GM19099 (cell line): Measurements from ENCODE around the gene MPRIP.

ENCODE experiments used
- POLR2A ChIP-seq: IDR thresholded peaks from 3 replicates; pipeline ENCODE4 v1.6.1; 2011; ENCODE audit warnings: low read depth; ENCODE audit not compliant: insufficient read length; ENCODE audit errors: extremely low read depth

The MPRIP gene

DNA sequence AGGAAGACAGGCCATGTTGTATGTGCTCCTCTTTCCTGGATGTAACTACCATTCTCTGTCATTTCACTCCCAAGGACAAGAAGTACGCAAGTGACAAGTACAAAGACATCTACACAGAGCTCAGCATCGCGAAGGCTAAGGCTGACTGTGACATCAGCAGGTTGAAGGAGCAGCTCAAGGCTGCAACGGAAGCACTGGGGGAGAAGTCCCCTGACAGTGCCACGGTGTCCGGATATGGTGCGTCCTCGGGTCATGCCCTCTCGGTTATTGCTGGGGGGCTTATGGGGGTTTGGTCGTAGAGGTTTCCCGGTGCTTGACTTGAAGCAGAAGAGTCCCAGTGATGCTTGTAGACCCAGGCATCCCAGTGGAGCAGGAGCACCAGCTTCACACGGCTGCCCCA lies 134.9 kb downstream of the MPRIP start:
- TF ChIP-seq POLR2A = no peak

DNA sequence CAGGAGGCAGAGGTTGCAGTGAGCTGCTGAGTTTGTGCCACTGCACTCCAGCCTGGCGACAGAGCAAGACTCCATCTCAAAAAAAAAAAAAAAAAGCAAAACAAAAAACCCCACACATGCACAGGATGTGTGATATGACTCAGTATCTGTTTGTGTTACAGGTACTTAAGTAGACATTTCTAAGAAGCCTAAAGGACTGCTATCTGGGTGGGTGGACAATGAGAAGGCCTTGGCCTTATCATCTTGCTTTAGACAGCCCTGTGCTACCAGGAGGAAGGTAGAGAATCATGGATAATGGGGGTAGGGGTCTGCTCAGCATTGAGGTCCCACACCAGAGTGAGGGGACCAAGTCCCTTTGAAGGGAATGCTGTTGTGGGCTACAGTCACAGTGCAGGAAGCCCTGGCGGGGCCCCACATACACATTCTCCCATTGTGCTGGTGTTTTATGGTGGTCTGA lies 137.1 kb downstream of the MPRIP start:
- no peak for TF ChIP-seq POLR2A

DNA sequence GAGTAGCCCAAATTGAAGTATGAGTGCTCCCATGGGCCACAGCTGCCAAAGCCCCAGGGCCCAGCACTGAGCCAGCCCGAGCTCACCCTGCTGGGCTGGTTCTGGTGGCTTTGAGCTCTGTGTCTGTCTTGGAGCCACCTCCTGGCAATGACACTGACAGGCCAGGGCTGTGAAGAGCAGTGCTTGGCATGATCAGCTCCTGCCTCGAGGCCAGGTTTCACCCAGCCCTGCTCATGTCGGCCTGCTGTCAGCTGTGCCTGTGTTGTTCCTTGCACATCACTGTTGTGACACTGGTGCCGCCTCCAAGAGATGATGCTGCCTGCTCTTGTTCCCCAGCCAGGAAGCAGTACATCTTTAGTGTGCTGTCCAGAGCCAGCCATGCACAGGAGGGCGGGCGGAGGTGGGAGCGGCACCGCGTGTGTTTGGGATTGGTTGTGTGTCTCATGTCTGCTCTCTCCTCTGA lies 137.9 kb downstream of the MPRIP start:
- TF ChIP-seq POLR2A = no peak

DNA sequence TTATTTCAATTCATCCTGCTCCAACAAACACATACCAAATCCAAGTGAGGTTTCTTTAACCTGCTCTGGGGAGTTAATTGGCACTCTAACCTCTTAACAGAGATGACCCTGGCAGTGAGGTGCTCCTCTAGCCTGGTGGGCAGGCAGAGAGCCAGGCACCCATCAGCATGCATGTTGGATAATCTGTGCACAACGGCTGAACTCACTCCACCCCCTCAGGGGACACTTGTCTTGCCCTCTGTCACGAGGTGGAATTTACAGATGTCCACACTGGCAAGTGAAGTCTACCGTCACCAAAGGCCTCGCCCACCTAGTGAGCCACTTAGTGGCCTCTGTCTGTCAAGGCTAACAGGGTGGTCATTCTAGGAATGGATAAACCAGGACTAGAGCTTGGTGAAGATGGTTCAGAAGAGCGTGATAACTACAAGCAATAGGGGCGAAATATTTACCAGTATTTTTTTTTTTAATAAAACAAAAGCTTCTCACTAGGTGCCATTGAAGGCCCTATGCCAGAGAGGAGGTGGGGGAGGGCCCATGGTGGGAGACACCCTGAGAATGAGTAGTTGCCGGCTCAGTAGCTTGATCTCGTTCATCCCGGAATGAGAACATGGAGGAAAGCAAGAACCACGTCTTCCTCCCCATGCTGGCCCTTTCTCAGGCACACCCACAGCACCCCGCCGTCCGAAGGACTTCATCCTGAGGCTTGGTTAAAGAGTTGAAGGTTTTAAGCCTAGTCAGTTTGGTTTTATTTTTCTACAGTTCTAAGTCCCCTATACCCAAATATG lies 138.7 kb downstream of the MPRIP start:
- TF ChIP-seq POLR2A = no peak

DNA sequence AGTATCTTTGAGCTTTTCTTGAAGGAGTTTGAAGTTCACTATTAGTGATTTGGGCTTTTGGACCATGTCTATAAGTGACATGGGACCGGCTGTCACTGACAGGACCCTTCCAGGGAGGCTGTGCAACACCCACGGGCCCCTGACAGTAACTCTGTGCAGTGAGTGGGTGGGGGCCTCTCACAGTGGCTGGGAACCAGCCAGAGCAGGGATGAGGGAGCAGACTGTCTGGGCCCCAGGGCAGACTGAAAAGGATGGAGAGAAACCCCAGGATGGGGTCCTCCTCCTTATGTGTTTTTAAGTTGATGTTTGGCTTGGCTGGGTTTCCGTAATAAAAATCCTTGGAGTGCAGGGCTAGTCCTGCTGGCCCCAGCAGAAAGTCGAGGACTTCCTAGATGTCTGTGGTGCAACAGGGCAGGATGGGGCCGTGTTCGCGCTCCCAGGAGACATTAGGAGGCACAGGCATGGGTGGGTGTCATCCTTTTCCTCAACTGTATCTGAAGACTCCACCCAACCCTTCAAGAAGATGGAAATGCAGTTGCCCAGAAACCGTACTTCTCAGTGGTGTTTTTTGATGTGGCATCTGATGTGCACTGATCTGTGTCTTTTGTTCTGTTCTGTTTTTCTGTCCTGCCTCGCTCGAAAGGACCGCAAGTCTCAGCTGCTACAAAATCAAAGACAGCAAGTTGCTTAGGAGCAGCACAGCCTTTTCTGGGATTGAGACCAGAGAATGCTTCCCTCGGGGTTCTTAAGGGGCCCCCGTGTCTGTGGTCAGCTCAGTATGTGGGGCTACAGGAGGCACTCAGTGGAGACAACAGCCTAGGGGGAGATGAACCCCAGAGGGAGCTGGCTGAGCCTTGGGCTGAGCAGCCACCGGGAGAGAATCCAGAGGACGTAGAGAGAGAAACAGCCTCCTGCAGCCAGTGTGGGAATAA lies 139.7 kb downstream of the MPRIP start:
- TF ChIP-seq POLR2A = no peak

DNA sequence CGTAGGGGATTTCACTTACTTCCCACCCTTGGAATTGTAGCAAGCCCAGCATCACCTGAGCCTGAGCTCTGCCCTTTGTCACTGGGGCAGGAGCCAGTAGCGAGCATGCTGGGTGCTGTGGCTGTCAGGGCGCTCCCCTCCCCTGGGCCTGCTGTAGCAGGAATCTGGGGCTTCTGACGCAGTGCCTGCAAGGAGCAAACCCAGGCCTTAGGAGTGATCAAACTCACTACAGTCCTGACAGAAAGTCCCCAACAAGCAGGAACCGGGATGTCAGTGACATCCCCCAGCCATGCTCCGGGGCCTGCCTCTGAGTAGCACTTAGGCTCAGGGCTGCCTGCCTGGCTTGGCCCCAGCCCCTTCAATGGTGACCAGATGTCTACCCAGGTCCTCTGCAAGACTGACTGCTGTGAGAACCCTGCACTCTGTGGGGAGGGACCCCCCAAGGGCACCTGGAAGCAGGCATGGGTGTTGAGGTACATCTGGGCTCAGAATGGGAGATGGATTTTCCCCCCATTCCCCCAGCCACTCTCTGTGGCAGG lies 140.4 kb downstream of the MPRIP start:
- no peak for TF ChIP-seq POLR2A

DNA sequence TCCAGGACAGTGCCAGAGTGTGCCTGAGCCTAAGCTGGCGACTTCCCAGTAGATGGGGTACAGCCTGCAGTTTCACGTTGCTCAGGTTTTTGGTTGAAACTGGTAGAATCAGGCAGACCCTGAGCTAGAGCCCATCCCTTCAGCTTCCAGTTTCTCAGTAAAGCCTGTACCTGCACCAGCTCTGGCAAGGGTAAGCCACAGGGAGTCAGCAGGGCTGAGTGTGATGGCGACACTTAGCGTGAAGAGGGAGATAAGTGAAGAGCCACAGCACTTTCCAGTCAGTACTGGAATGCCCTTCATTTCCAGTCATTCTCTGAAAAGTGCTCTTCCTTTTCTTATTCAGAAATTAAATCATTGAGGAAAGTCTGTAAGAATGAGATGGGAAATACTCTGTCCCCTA lies 141.5 kb downstream of the MPRIP start:
- TF ChIP-seq POLR2A = no peak

DNA sequence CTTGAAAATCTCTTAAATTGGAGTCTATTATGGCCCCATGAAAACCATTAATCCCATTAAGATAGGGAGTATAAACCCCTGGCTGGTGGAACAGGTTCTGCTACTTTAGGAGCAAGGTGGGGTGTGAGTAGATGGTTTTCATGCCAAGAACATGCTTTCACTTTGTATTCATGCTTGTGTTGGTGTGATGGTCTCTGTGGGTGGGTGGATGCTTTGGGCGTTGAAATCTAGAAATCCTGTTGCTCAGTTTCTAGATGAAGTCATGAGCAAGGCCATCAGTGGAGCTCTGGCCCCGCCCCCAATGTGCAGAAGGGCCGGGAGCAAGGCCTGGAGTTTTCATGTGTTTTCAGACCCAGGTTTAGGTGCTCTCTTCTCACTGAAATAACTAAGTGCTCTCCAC lies 143.8 kb downstream of the MPRIP start:
- no peak for TF ChIP-seq POLR2A

DNA sequence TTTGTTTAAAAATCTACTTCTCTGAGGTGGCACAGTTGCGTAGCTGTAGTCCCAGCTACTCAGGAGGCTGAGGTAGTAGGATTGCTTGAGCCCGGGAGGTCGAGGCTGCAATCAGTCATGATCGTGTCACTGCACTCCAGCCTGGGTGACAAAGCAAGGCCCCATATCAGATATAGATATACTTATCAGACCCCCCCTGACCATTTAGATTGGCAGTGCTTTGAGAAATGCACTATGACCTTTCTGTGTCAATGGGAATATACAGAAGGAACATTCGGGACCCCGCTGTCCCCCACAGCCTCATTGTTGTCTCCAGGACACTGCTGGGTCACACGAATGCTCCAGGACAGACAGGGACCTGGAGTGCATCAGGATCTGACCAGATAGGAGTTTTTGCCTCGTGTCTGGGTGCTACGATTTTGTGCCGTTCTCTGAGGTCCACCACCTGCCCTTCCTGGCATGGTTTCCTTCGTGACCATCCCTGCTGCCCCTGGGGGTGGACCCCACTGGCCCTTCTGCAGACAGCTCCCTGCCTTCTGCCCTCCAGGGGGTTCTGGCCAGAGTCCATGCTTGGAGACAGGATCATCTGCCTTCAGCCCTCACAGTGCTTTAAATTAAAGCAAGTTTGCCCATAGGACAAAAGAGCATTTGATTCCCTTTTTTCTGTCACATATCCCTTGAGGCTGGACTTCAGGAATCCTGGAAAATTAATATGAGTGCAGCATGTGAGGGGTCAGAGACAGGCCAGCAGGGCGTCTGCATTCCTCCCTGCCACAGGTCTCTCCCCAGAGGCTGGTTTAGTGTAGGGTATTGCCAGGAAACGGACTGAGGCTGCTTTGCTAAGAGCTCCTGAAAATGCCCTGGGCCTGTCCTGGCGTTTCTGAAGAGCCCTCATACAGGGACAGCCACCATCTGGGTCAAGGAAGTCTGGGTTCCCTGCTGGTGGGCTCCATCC lies 144.6 kb downstream of the MPRIP start:
- TF ChIP-seq POLR2A = no peak

DNA sequence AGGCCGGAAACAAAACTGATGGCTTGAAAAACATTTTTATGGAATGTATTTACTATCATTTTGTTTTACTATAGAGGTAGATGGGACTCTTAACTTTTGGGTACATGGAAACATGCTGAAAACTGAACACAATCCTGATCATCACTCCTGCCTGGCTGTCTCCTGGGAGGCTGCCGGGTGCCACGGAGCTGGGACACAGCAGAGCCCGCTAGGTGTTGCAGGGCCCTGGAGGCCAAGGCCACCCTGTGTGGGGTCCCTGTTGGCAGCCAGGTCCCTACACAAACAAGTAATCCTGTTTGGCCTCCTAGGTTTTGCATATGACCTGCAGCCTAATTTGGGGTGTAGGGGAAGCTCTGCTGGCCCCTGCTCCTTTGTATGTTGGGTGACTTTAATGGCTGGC lies 146.3 kb downstream of the MPRIP start:
- no peak for TF ChIP-seq POLR2A

DNA sequence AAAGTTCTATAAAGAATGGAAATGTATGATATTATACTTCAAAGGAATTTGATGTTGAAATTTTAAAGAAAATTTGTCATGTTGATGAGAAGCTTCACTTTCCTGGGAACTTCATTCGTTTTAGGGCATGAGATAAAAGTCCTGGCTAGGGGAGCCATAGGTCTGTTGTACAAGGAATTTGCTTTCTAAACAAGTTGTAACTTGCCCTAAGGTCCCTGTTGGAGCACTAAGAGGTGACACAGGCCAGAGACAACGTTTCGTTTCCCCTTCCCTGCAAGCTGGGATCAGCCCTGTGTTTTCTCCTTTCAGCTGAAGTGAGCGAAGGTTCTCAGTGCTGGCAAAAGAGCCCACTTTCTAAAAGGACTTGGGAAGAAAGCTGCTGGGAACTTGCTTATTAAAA lies 147.3 kb downstream of the MPRIP start:
- TF ChIP-seq POLR2A = no peak

DNA sequence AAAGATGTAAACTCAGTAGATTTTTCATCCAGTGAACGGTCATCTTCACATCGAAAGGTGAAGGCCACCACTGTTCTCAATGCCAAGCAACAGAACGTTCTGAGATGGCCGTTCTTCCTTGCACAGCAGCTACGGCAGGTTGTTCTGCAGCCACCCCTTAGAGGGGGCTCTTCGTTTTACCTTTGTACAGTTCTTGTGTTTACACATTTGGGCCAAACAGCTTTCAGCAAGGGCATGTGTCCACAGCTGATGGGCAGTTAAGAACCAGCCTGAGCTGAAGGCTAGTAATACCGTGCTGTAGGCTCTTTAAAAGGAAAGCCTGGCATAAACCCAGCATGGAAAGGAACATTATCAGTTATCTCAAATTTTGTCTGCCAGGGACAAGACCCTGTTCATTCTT lies 147.9 kb downstream of the MPRIP start:
- no peak for TF ChIP-seq POLR2A

DNA sequence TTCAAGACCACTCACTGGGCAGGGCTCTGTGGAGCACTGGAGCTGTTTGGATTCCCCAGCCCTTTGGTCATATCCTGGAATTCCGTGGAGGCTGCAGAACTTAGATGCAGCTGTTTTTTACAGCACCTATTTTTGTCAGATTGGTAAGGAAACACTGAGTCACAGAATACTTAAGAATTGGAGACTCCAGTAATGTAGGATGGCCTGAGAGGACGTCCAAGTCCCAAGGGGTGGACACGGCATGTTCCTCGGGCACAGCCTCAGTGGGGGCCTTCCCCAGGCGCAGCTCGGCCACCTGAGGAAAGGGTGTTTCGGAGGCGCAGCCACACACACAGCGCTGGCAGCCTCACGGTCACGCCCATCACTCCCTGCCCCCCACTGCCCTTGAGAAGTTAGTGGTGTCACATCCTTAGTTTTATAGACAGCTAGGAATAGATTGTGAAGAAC lies 149.1 kb downstream of the MPRIP start:
- TF ChIP-seq POLR2A = no peak

DNA sequence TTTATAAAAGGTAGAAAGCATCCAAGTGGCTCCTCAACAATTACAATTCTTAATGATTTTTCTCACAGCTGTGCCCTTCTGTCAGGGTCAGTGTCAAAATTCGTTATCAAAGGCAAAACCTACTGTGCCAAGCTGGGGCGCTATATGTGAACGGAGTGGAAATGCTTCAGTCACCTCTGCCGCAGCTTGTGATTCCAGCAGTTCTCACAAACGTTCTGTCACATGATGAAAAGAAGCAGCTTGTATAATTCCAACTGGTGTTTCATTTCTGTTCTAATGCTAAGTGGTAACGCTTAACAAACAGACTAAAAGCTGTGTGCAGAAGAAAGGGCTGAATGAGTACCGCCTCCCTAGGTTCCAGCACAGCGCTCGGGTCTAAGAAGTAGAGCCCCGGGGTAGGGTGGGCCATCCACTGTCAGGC lies 149.7 kb downstream of the MPRIP start:
- TF ChIP-seq POLR2A = no peak
